Measurements from ENCODE around the gene ENAH. TPM values are rescaled to one million over a fixed set of nuclear protein-coding genes. Genes with fewer than 3 reads are reported as not detected.

Gene ENAH
- total RNA-seq, 4 donors from 2014 or later = 8.6 to 42.5 (median 35.9) TPM

GRCh38 chr1:225524570-225524969 is 128.4 kb downstream of the ENAH start:
- H3K9me3 ChIP-seq = no peaks in the 10 kb centered on the region
- no peaks in the 10 kb centered on the region for H3K27me3 ChIP-seq
- TF ChIP-seq, protein P1, sequence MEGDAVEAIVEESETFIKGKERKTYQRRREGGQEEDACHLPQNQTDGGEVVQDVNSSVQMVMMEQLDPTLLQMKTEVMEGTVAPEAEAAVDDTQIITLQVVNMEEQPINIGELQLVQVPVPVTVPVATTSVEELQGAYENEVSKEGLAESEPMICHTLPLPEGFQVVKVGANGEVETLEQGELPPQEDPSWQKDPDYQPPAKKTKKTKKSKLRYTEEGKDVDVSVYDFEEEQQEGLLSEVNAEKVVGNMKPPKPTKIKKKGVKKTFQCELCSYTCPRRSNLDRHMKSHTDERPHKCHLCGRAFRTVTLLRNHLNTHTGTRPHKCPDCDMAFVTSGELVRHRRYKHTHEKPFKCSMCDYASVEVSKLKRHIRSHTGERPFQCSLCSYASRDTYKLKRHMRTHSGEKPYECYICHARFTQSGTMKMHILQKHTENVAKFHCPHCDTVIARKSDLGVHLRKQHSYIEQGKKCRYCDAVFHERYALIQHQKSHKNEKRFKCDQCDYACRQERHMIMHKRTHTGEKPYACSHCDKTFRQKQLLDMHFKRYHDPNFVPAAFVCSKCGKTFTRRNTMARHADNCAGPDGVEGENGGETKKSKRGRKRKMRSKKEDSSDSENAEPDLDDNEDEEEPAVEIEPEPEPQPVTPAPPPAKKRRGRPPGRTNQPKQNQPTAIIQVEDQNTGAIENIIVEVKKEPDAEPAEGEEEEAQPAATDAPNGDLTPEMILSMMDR (IDR thresholded peaks at IDR 0.05) = no peak
- TF ChIP-seq POLR2A (IDR thresholded peaks at IDR 0.05) = no peak
- H3K4me3 ChIP-seq = no peak overlapping the region
- H3K36me3 ChIP-seq = no peaks in the 10 kb centered on the region
- no peak overlapping the region for H3K27ac ChIP-seq
- WGBS, 2 donors = 90 to 96% methylated on average over 6 of the region's 6 CpGs
- H3K4me1 ChIP-seq = peaks cover 0 to 12% (median 0%) of the 10 kb centered on the region in 3 donors
- intact Hi-C loops (cut with DNase I) = no loop called here
- DNase-seq = no peak

GRCh38 chr1:225523263-225523950 is 129.5 kb downstream of the ENAH start:
- 65 to 67% methylated on average over 4 of the region's 4 CpGs for WGBS, 2 donors
- Histone ChIP-seq H3K4me3 (no peak overlapping the region), H3K27ac (no peak overlapping the region), H3K9me3 (no peaks in the 10 kb centered on the region), H3K36me3 (no peaks in the 10 kb centered on the region), H3K27me3 (no peaks in the 10 kb centered on the region), H3K4me1 (peaks cover 0 to 12% (median 0%) of the 10 kb centered on the region in 3 donors)
- TF ChIP-seq, protein P1 (IDR thresholded peaks at IDR 0.05) = no peak
- no peak for TF ChIP-seq POLR2A (IDR thresholded peaks at IDR 0.05)
- no peak for DNase-seq
- intact Hi-C loops (cut with DNase I) = no loop called here

DNA sequence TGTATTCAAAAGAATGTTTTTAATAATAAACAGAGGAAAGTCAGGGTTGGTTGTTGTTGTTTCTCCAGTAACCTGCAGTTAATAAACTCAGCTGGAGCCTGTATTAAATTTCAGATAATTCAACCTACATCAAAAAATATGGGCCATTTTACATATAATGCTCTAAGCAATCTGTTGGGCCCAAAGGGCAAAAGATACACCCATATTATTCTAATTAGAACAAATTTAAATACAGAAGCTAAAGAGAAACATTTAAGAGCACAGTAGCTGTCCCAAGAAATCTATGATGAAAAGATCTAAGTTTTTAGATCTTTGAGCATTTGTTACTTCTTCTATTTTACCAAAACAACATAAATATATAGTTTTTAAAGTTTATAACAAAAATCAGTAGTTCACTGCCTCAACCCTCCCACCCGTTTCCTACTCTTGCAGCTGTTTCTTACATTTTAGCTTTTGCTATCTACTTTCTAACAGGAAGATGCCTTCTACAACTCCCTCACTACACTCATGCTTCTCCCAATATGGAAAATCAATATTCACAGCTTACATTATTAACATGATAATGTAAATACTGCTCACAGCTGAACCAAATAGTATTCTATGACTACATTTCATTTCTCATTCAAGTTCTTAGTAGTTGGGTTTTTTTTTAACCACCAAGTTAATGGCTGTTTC is 130.2 kb downstream of the ENAH start:
- intact Hi-C loops (cut with DNase I) = no loop called here
- Histone ChIP-seq H3K27ac (no peak overlapping the region), H3K36me3 (peaks cover 0 to 1% (median 0%) of the 10 kb centered on the region in 3 donors), H3K9me3 (no peaks in the 10 kb centered on the region), H3K27me3 (no peaks in the 10 kb centered on the region), H3K4me3 (no peak overlapping the region), H3K4me1 (peaks cover 0 to 12% (median 0%) of the 10 kb centered on the region in 3 donors)
- 67 to 74% methylated on average over 1 of the region's 1 CpG for WGBS, 2 donors
- DNase-seq = no peak
- no peak for TF ChIP-seq POLR2A (IDR thresholded peaks at IDR 0.05)
- TF ChIP-seq, protein P1 (IDR thresholded peaks at IDR 0.05) = no peak

- no peaks in the 10 kb centered on the region for H3K27me3 ChIP-seq
- TF ChIP-seq, protein P1 (IDR thresholded peaks at IDR 0.05) = no peak
- no peak for TF ChIP-seq POLR2A (IDR thresholded peaks at IDR 0.05)
- H3K27ac ChIP-seq = no peak overlapping the region
- no peak for DNase-seq
- no peaks in the 10 kb centered on the region for H3K4me1 ChIP-seq
- H3K9me3 ChIP-seq = no peaks in the 10 kb centered on the region
- H3K36me3 ChIP-seq = peaks cover 0 to 10% (median 0%) of the 10 kb centered on the region in 3 donors
- no peak overlapping the region for H3K4me3 ChIP-seq
- intact Hi-C loops (cut with DNase I) = no loop called here
- WGBS, 2 donors = 91 to 92% methylated on average over 7 of the region's 7 CpGs
These were observed 132.2 kb downstream of the ENAH start for GRCh38 chr1:225520587-225521227.

Measured in esophagus squamous epithelium (tissue), 5 donors.